Brain microvascular endothelial cell (primary cell): ENCODE data around the gene TEAD2.

Experiments used
- DNase-seq: peaks from one replicate; pipeline ENCODE4 v3.0.0-alpha.2; 2020
- H3K27ac ChIP-seq: fragments of 250-450 bp; sonication (Bioruptor Pico); 2 replicates; pipeline ENCODE4 v1.5.1; 2020; ENCODE audit warnings: mild to moderate bottlenecking, moderate library complexity
- H3K27me3 ChIP-seq: fragments of 250-450 bp; sonication (Bioruptor Pico); replicated peaks from 2 replicates; pipeline ENCODE4 v1.5.1; 2020; ENCODE audit warnings: mild to moderate bottlenecking
- H3K36me3 ChIP-seq: fragments of 250-450 bp; sonication (Bioruptor Pico); replicated peaks from 2 replicates; pipeline ENCODE4 v1.5.1; 2020; ENCODE audit warnings: mild to moderate bottlenecking
- H3K4me3 ChIP-seq: 2 replicates; pipeline ENCODE4 v1.5.1; 2011; ENCODE audit warnings: low read depth, mild to moderate bottlenecking, control low read depth, low read length, moderate library complexity
- in situ Hi-C: cut with HindIII; loops from 2 replicates; pipeline ENCODE4 v1.10.0; 2017; ENCODE audit warnings: low sequenced_read_pairs, low pct_ligation_motif_present
- TF ChIP-seq, protein P1 (sequence below): IDR thresholded peaks from 2 replicates; pipeline ENCODE4 v1.5.1; 2011; ENCODE audit warnings: low read depth, mild to moderate bottlenecking, moderate library complexity, low read length, control low read depth, inconsistent platforms; ENCODE audit errors: missing control alignments

TEAD2 gene

DNA sequence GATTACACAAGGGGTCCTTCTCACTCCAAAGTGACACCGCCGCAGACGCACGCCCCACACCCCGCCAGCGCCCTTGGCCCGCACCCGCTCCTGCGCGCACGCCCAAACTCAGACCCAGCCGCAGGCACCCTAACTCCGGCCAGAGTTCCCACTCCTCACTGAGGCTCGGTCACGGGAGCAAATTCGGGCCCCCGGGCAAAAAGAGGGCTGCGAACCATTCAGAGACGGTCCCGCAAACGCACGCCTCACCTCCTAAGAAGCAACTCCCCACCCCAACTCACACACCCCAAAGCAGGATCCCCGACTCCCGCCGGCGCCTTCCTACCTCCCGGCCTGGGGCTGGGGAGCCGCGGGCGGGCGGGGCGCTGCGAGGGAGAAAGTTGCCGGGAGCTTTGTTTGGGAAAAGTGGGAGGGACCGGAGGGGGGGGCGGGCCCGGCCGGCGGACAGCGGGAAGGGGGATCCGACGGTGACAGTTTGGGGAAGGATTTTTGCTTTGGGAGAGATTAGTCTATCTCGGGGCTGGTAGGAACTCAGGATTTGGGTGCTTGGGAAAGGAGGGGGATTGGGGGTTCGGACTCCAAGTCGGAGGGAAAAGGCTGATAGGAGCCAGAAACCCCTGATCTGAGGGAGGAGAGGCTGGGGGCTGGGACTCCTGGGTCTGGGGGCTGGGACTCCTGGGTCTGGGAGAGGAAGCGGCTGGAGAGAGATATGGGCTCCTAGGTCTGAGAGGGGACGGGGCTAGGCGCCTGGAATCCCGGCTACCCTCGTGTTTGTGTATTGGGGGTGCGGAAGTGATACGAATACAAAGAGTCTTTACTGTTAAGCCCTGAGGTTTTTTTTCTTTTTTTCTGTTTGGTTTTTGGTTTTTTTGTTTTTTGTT is at the start of gene TEAD2:
Gene TEAD2 (minus strand): TSS at position 369 of the 881 bp plus-strand sequence. CDS start 2,341 bp downstream, outside the sequence.
- H3K27me3 ChIP-seq: no peaks in the 10 kb centered on the region
- peaks cover 22% of the 10 kb centered on the region for H3K36me3 ChIP-seq
- in situ Hi-C loops: no loop called here
- H3K4me3 ChIP-seq: peak within 1 kb of the TSS; percentile 91
- DNase-seq: peak; percentile 24
- TF ChIP-seq, protein P1, sequence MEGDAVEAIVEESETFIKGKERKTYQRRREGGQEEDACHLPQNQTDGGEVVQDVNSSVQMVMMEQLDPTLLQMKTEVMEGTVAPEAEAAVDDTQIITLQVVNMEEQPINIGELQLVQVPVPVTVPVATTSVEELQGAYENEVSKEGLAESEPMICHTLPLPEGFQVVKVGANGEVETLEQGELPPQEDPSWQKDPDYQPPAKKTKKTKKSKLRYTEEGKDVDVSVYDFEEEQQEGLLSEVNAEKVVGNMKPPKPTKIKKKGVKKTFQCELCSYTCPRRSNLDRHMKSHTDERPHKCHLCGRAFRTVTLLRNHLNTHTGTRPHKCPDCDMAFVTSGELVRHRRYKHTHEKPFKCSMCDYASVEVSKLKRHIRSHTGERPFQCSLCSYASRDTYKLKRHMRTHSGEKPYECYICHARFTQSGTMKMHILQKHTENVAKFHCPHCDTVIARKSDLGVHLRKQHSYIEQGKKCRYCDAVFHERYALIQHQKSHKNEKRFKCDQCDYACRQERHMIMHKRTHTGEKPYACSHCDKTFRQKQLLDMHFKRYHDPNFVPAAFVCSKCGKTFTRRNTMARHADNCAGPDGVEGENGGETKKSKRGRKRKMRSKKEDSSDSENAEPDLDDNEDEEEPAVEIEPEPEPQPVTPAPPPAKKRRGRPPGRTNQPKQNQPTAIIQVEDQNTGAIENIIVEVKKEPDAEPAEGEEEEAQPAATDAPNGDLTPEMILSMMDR: no peak
- H3K27ac ChIP-seq: peak within 1 kb of the TSS; percentile 65

- Histone ChIP-seq H3K27me3 (peaks cover 1% of the 10 kb centered on the region), H3K27ac (no peak overlapping the region), H3K4me3 (no peak overlapping the region), H3K36me3 (no peaks in the 10 kb centered on the region)
- in situ Hi-C loops: no loop called here
- no peak for DNase-seq
- TF ChIP-seq, protein P1: no peak
Observed at GRCh38 chr19:49411681-49412326, 49.6 kb upstream of the TEAD2 start.

GRCh38 chr19:49409441-49410029 is 47.3 kb upstream of the TEAD2 start:
- Histone ChIP-seq H3K27me3 (no peaks in the 10 kb centered on the region), H3K36me3 (no peaks in the 10 kb centered on the region), H3K27ac (no peak overlapping the region), H3K4me3 (no peak overlapping the region)
- no peak for DNase-seq
- TF ChIP-seq, protein P1: no peak
- in situ Hi-C loops: no loop called here

- Histone ChIP-seq H3K27ac (no peak overlapping the region), H3K4me3 (no peak overlapping the region), H3K27me3 (no peaks in the 10 kb centered on the region), H3K36me3 (no peaks in the 10 kb centered on the region)
- no peak for DNase-seq
- in situ Hi-C loops: no loop called here
- TF ChIP-seq, protein P1: no peak
Observed at GRCh38 chr19:49408816-49409440, 46.7 kb upstream of the TEAD2 start.

DNA sequence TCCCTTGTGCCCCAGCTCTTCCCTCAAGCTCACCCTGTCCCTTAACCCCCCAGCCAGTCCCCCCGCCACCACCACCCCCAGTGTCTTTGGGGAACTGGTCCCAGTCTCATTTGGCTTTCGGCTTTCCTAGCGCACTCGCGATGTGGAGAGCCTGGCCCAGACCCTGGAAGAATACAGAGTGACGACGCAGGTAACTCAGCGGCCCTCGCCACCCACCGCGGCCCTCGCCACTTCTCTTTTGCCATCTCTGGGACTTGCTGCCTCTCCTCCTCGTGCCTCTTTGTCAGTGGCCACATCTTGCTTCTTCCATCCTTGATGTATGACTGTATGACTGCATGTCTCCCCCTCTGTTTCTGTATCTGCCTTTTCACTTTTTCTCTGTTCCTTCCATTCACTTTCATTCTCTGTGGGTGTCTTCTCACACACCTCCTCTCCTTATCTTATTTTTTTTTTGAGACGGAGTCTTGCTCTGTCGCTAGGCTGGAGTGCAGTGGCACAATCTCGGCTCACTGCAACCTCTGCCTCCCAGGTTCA is 45.3 kb upstream of the TEAD2 start:
- in situ Hi-C loops: no loop called here
- Histone ChIP-seq H3K36me3 (no peaks in the 10 kb centered on the region), H3K27ac (no peak overlapping the region), H3K4me3 (no peak overlapping the region), H3K27me3 (no peaks in the 10 kb centered on the region)
- TF ChIP-seq, protein P1: no peak
- DNase-seq: no peak
